IPS-NIHi7 (cell line): ENCODE data around the gene FGGY.

Source experiments
- DNase-seq: peaks from one replicate; pipeline ENCODE4 v3.0.0; 2012; ENCODE audit warnings: mixed read lengths; ENCODE audit errors: extremely low spot score

Gene FGGY

GRCh38 chr1:59412718-59413326 is 115.9 kb downstream of the FGGY start:
- DNase-seq = no peak

GRCh38 chr1:59413327-59413720 is 116.4 kb downstream of the FGGY start:
- no peak for DNase-seq

- no peak for DNase-seq
Observed at GRCh38 chr1:59414406-59415133, 117.7 kb downstream of the FGGY start.

- DNase-seq = no peak
Observed at GRCh38 chr1:59415286-59415850, 118.5 kb downstream of the FGGY start.

DNA sequence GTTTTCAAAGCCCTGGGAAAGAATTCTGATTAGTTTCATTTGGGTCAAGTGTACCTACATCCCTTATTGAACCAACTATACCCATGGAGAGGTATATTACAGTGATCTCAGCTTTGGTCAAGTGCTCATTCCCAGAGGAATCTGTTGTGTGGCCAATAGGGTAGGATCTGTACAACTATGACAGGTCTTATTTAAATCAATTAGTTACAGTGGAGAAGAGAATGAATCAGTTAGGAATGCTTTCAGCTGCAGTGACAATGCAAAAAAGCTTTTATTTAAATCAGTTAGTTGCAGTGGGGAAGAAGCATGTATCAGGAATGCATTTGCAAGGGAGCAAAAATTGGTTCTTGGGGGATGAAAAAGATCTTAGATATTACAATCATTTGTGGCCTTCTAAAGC is 119.0 kb downstream of the FGGY start:
- DNase-seq = no peak

GRCh38 chr1:59417406-59417805 is 120.5 kb downstream of the FGGY start:
- no peak for DNase-seq

- no peak for DNase-seq
Observed at GRCh38 chr1:59418363-59419144, 121.7 kb downstream of the FGGY start.

GRCh38 chr1:59419361-59420140 is 122.7 kb downstream of the FGGY start:
- no peak for DNase-seq

DNA sequence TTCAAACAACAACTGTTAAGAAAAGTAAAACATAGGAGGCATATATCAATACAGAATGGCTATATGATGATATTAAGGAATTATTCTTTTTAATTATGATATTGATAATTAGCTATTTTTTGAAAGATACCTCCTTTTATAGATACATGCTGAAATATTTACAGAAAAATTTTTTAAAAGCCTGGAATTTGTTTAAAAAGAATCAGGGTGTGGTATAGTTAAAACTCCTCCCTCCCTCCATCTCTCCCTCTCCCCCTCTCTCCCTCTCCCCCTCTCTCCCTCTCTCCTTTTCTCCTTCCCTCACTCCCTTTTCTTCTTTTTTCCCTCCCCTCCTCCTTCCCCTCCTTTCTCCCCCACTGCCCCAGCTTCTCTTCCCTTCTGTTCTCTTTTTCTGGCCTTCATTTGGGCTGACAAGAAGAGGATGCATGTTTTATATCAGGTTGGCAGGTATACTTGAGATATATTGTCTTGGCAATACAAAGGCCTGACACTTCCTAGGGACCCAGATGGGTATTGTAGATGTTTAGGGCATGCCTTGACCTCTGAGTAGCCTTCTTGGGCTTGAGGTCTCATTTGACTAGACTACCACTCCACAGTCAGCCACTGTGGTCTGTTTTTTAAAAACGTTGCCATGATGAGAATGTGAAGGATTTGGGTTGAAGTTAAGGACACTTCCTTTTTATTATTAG is 124.5 kb downstream of the FGGY start:
- DNase-seq = no peak

- no peak for DNase-seq
Observed at GRCh38 chr1:59422921-59423575, 126.2 kb downstream of the FGGY start.

DNA sequence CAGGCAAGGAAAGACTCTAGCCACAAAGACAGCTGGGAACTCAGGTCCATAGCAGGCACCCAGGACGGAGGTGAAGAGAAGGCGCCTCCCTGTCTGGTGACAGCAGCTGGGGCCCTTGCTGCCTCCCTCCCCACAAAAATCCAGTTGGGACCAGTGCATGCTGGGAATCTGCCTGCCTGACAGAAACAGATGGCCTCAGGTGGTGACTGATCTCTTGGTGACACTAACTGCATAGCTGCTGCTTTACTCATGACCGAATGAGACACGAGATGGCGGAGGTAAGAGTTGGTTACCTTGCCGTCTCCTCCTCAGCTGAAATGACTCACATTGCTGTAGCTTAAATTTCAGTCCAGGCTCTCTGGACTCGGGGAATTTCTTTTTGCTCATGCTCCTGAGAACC is 130.3 kb downstream of the FGGY start:
- DNase-seq = no peak

DNA sequence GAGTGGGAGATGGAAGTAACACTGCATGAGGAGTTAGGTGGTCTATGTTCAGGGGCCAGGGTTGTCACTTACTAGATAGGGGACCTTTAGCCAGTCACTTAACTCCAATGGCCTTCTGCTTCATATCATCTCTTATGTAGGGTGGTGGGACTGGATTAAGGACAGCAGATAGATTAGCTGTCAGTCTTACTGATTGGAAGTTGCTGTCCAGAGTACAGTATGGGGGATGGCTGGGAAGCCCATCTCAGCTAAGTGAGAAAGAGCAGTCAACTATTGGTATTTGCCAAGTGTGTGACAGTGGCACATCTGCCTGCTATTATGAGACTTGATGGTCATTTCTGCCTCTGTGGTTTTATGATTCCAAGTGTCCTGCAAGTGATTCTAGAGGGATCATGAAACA is 130.9 kb downstream of the FGGY start:
- no peak for DNase-seq

DNA sequence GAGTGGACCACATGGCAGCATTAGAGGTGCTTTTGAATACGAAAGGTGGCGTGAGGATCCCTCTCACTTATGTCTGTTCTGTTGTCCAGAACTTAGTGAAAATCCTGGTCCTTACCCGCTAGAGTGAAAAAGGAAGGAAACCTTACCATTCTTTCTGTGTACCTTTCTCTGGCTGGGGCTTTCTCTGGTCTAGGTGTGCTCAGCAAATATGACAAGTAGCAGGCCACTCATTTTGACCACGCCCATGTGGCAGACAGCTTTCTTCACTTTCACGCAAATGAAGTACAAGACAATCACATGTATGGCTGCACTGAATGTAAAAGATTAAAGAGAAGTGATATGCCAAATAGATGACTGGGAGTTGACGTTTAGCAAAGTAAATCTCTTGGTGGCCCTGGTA is 131.9 kb downstream of the FGGY start:
- DNase-seq = no peak

DNA sequence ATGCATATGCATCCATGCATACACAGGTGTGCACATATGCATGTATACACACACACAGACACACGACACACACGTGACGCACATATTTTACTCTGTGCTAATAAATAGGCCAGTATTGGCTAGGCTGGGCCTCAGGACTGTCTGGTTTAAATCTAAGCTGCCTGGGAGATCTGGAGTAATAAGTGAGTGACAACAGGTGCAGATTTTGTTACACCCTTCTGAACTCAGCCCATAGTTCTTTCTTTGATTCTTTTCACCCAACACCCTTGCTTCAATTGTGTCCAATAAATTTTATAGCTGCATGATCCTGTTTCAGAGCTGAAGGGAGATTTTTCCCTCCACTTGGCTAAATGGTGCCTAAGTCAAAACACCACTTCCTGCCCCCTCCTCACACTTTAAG is 132.8 kb downstream of the FGGY start:
- no peak for DNase-seq

- no peak for DNase-seq
Observed at GRCh38 chr1:59431566-59432294, 134.8 kb downstream of the FGGY start.

GRCh38 chr1:59432531-59433439 is 135.9 kb downstream of the FGGY start:
- no peak for DNase-seq

GRCh38 chr1:59433440-59433813 is 136.5 kb downstream of the FGGY start:
- DNase-seq = no peak

- no peak for DNase-seq
Observed at GRCh38 chr1:59434336-59434735, 137.4 kb downstream of the FGGY start.

- no peak for DNase-seq
Observed at GRCh38 chr1:59436637-59437036, 139.7 kb downstream of the FGGY start.
